Measurements from ENCODE around the gene ANXA11.
"Not testable (repeated sequence)": the region's sequence is repeated elsewhere in the genome, so short reads cannot be mapped to it uniquely, and the experiment has no call there.

The ANXA11 gene

GRCh38 chr10:80236457-80236856 is 31.1 kb upstream of the ANXA11 start:
- not testable (repeated sequence) for H3K27me3 ChIP-seq (ENCODE audit: insufficient read depth, low read length, poor library complexity); H3K4me3 ChIP-seq (ENCODE audit: low read depth in 1 of 2, low read length in 2 of 2); ATAC-seq (ENCODE audit: insufficient read depth, low read depth); H4K20me1 ChIP-seq (ENCODE audit: insufficient read depth, low read length); H3K9me3 ChIP-seq (ENCODE audit: insufficient read depth, low read length, severe bottlenecking); H3K36me3 ChIP-seq (ENCODE audit: insufficient read depth, low read length); H3K9ac ChIP-seq (ENCODE audit: low read depth, low read length); H3K79me2 ChIP-seq (ENCODE audit: insufficient read depth, low read length); DNase-seq; H3K27ac ChIP-seq (ENCODE audit: low read length); H3K4me1 ChIP-seq (ENCODE audit: insufficient read depth, low read length); H2AFZ ChIP-seq (ENCODE audit: low read depth, low read length); H3K4me2 ChIP-seq (ENCODE audit: insufficient read depth, low read length)

GRCh38 chr10:80234331-80235235 is 29.2 kb upstream of the ANXA11 start:
- H3K4me3 ChIP-seq (ENCODE audit: low read depth in 1 of 2, low read length in 2 of 2); H3K27me3 ChIP-seq (ENCODE audit: insufficient read depth, low read length, poor library complexity); H3K27ac ChIP-seq (ENCODE audit: low read length); DNase-seq; H2AFZ ChIP-seq (ENCODE audit: low read depth, low read length); ATAC-seq (ENCODE audit: insufficient read depth, low read depth); H3K9ac ChIP-seq (ENCODE audit: low read depth, low read length); H3K79me2 ChIP-seq (ENCODE audit: insufficient read depth, low read length); H3K36me3 ChIP-seq (ENCODE audit: insufficient read depth, low read length); H3K4me1 ChIP-seq (ENCODE audit: insufficient read depth, low read length); H3K4me2 ChIP-seq (ENCODE audit: insufficient read depth, low read length); H3K9me3 ChIP-seq (ENCODE audit: insufficient read depth, low read length, severe bottlenecking); H4K20me1 ChIP-seq (ENCODE audit: insufficient read depth, low read length): not testable (repeated sequence)

GRCh38 chr10:80233871-80234270 is 28.5 kb upstream of the ANXA11 start:
- not testable (repeated sequence) for DNase-seq; H3K4me1 ChIP-seq (ENCODE audit: insufficient read depth, low read length); H3K9me3 ChIP-seq (ENCODE audit: insufficient read depth, low read length, severe bottlenecking); H3K27ac ChIP-seq (ENCODE audit: low read length); H3K79me2 ChIP-seq (ENCODE audit: insufficient read depth, low read length); H4K20me1 ChIP-seq (ENCODE audit: insufficient read depth, low read length); H2AFZ ChIP-seq (ENCODE audit: low read depth, low read length); H3K9ac ChIP-seq (ENCODE audit: low read depth, low read length); H3K36me3 ChIP-seq (ENCODE audit: insufficient read depth, low read length); H3K4me2 ChIP-seq (ENCODE audit: insufficient read depth, low read length); H3K27me3 ChIP-seq (ENCODE audit: insufficient read depth, low read length, poor library complexity); H3K4me3 ChIP-seq (ENCODE audit: low read depth in 1 of 2, low read length in 2 of 2); ATAC-seq (ENCODE audit: insufficient read depth, low read depth)

- H4K20me1 ChIP-seq (ENCODE audit: insufficient read depth, low read length); H3K9ac ChIP-seq (ENCODE audit: low read depth, low read length); H2AFZ ChIP-seq (ENCODE audit: low read depth, low read length); H3K79me2 ChIP-seq (ENCODE audit: insufficient read depth, low read length); H3K4me1 ChIP-seq (ENCODE audit: insufficient read depth, low read length); H3K9me3 ChIP-seq (ENCODE audit: insufficient read depth, low read length, severe bottlenecking); H3K4me2 ChIP-seq (ENCODE audit: insufficient read depth, low read length); DNase-seq; H3K36me3 ChIP-seq (ENCODE audit: insufficient read depth, low read length); H3K4me3 ChIP-seq (ENCODE audit: low read depth in 1 of 2, low read length in 2 of 2); ATAC-seq (ENCODE audit: insufficient read depth, low read depth); H3K27ac ChIP-seq (ENCODE audit: low read length); H3K27me3 ChIP-seq (ENCODE audit: insufficient read depth, low read length, poor library complexity): not testable (repeated sequence)
Observed at GRCh38 chr10:80226723-80227122, 21.4 kb upstream of the ANXA11 start.

GRCh38 chr10:80223031-80223419 is 17.7 kb upstream of the ANXA11 start:
- H3K9ac ChIP-seq (ENCODE audit: low read depth, low read length); H3K79me2 ChIP-seq (ENCODE audit: insufficient read depth, low read length); H4K20me1 ChIP-seq (ENCODE audit: insufficient read depth, low read length); H3K36me3 ChIP-seq (ENCODE audit: insufficient read depth, low read length); H3K4me3 ChIP-seq (ENCODE audit: low read depth in 1 of 2, low read length in 2 of 2); H3K27ac ChIP-seq (ENCODE audit: low read length); DNase-seq; H3K27me3 ChIP-seq (ENCODE audit: insufficient read depth, low read length, poor library complexity); H3K9me3 ChIP-seq (ENCODE audit: insufficient read depth, low read length, severe bottlenecking); H2AFZ ChIP-seq (ENCODE audit: low read depth, low read length); H3K4me2 ChIP-seq (ENCODE audit: insufficient read depth, low read length); H3K4me1 ChIP-seq (ENCODE audit: insufficient read depth, low read length): not testable (repeated sequence)
- ATAC-seq (ENCODE audit: insufficient read depth, low read depth), result peak; percentile 22; the same call in 1 of the 3 replicates

- not testable (repeated sequence) for H3K27ac ChIP-seq (ENCODE audit: low read length); H4K20me1 ChIP-seq (ENCODE audit: insufficient read depth, low read length); H3K9ac ChIP-seq (ENCODE audit: low read depth, low read length); H2AFZ ChIP-seq (ENCODE audit: low read depth, low read length); ATAC-seq (ENCODE audit: insufficient read depth, low read depth); H3K4me2 ChIP-seq (ENCODE audit: insufficient read depth, low read length); H3K27me3 ChIP-seq (ENCODE audit: insufficient read depth, low read length, poor library complexity); H3K4me1 ChIP-seq (ENCODE audit: insufficient read depth, low read length); H3K4me3 ChIP-seq (ENCODE audit: low read depth in 1 of 2, low read length in 2 of 2); H3K9me3 ChIP-seq (ENCODE audit: insufficient read depth, low read length, severe bottlenecking); H3K36me3 ChIP-seq (ENCODE audit: insufficient read depth, low read length); H3K79me2 ChIP-seq (ENCODE audit: insufficient read depth, low read length); DNase-seq
Observed at GRCh38 chr10:80218878-80219277, 13.5 kb upstream of the ANXA11 start.

- H4K20me1 ChIP-seq (ENCODE audit: insufficient read depth, low read length); H3K9me3 ChIP-seq (ENCODE audit: insufficient read depth, low read length, severe bottlenecking); H2AFZ ChIP-seq (ENCODE audit: low read depth, low read length); H3K4me3 ChIP-seq (ENCODE audit: low read depth in 1 of 2, low read length in 2 of 2); H3K79me2 ChIP-seq (ENCODE audit: insufficient read depth, low read length); H3K4me2 ChIP-seq (ENCODE audit: insufficient read depth, low read length); H3K4me1 ChIP-seq (ENCODE audit: insufficient read depth, low read length); H3K36me3 ChIP-seq (ENCODE audit: insufficient read depth, low read length); H3K27me3 ChIP-seq (ENCODE audit: insufficient read depth, low read length, poor library complexity); ATAC-seq (ENCODE audit: insufficient read depth, low read depth); H3K9ac ChIP-seq (ENCODE audit: low read depth, low read length); DNase-seq; H3K27ac ChIP-seq (ENCODE audit: low read length): not testable (repeated sequence)
Observed at GRCh38 chr10:80214368-80214982, 9.1 kb upstream of the ANXA11 start.

- H2AFZ ChIP-seq (ENCODE audit: low read depth, low read length); H3K27ac ChIP-seq (ENCODE audit: low read length); H3K36me3 ChIP-seq (ENCODE audit: insufficient read depth, low read length); ATAC-seq (ENCODE audit: insufficient read depth, low read depth); H3K4me1 ChIP-seq (ENCODE audit: insufficient read depth, low read length); H3K4me3 ChIP-seq (ENCODE audit: low read depth in 1 of 2, low read length in 2 of 2); H3K27me3 ChIP-seq (ENCODE audit: insufficient read depth, low read length, poor library complexity); H4K20me1 ChIP-seq (ENCODE audit: insufficient read depth, low read length); H3K4me2 ChIP-seq (ENCODE audit: insufficient read depth, low read length); H3K9me3 ChIP-seq (ENCODE audit: insufficient read depth, low read length, severe bottlenecking); H3K9ac ChIP-seq (ENCODE audit: low read depth, low read length); H3K79me2 ChIP-seq (ENCODE audit: insufficient read depth, low read length); DNase-seq: not testable (repeated sequence)
Observed at GRCh38 chr10:80212535-80213115, 7.3 kb upstream of the ANXA11 start.

Data from DND-41 (cell line).